ENCODE data around the gene ATXN8OS.

DNA sequence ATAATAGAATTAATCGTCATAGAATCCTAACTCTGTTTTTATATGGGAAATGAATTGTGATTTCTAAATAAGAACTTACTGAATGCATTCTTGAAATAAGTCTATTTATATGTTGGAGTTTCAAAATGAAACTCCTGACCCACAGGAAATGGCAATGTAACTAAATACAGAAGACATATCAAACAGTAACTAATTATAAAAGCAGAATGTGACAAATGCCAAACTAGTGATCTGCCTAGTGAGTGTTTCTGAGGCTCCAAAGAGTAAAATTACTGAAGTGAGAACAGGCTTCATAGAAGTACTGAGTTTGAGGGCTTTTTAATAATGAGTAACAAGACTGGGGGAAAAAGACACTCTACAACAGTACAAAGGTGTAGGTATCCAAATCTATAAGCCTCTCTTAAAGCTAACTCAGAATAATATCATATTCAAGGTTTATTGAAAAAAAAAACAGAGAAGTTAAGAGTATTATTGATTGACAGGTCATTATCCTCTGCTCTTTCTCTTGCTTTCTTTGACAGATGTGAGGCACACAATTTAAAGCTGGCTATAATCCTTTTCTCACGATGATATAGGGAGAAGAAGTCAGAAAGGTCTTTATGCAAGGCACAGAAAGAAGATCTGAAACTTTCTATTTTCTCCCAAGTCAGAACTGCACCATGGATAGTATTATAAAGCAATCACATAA lies 17.4 kb upstream of the ATXN8OS start:
- TF ChIP-seq, protein P1, sequence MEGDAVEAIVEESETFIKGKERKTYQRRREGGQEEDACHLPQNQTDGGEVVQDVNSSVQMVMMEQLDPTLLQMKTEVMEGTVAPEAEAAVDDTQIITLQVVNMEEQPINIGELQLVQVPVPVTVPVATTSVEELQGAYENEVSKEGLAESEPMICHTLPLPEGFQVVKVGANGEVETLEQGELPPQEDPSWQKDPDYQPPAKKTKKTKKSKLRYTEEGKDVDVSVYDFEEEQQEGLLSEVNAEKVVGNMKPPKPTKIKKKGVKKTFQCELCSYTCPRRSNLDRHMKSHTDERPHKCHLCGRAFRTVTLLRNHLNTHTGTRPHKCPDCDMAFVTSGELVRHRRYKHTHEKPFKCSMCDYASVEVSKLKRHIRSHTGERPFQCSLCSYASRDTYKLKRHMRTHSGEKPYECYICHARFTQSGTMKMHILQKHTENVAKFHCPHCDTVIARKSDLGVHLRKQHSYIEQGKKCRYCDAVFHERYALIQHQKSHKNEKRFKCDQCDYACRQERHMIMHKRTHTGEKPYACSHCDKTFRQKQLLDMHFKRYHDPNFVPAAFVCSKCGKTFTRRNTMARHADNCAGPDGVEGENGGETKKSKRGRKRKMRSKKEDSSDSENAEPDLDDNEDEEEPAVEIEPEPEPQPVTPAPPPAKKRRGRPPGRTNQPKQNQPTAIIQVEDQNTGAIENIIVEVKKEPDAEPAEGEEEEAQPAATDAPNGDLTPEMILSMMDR (IDR thresholded peaks at IDR 0.05; ENCODE audit: low read length) = no peak
- no peak for TF ChIP-seq EZH2 (IDR thresholded peaks at IDR 0.05; ENCODE audit: borderline replicate concordance, low read length)

Measured in OCI-LY1 (cell line).